ENCODE measurements around the gene ALG12.

DNA sequence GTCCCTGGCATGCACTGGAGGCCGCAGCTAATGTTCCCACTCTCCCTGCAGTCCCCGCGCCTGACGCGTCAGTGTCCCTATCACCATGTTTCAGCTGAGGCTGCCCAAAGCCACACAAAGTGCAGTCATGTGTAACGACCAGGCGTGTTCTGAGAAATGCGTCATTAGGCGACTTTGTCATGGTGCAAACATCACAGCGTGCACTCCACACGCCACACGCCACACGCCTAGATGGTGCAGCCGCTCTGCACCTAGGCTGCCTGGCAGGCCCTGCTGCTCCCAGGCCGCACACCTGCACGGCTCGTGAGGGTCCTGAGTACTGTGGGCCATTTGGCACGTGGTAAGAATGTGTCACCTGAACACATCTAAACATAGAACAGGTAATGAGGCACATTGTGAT lies 2.6 kb upstream of the ALG12 start:
- no peak for TF ChIP-seq CTCF (IDR thresholded peaks at IDR 0.05 in 2 of 3, conservative IDR thresholded peaks at IDR 0.05 in 1 of 3; ENCODE audit: borderline replicate concordance in 1 of 3, insufficient read depth in 1 of 3, low read depth in 2 of 3, low read length in 2 of 3)
- no peak for TF ChIP-seq POLR2A (IDR thresholded peaks at IDR 0.05; ENCODE audit: borderline replicate concordance, extremely low read depth, insufficient read depth, insufficient read length)
- no peak for TF ChIP-seq POLR2AphosphoS5 (IDR thresholded peaks at IDR 0.05; ENCODE audit: low read depth, low read length)
- no peak for TF ChIP-seq ELF1 (IDR thresholded peaks at IDR 0.05; ENCODE audit: borderline replicate concordance, low read depth)
